GM12878 (cell line): Measurements from ENCODE around the gene AVP. TPM values are rescaled to one million over a fixed set of nuclear protein-coding genes. Genes with fewer than 3 reads are reported as not detected.

Experiments
- ATAC-seq: fragments of 200-7000 bp; cut with Tn5 transposase; 3 replicates; pipeline ENCODE4 v1.9.1; 2020; ENCODE audit warnings: mild to moderate bottlenecking, moderate library complexity
- BruUV-seq: library from RNA; stranded (reverse); fragments of 400-500 nt; replicated peaks from 2 replicates; lab custom pipeline; 2021; lab: Mats Ljungman, UMichigan
- CTCF ChIA-PET: fragments of 300-600 bp; sonication (Branson Sonifier 250); formaldehyde crosslinking; extraction: SDS; loops from one replicate; lab custom pipeline; 2021; ENCODE audit warnings: inconsistent platforms; lab: Yijun Ruan, JAX
- POLR2A ChIA-PET: fragments of 350-600 bp; formaldehyde crosslinking; extraction: SDS; loops from one replicate; lab custom pipeline; 2021; ENCODE audit warnings: inconsistent platforms; lab: Charles Lee
- RAD21 ChIA-PET: fragments of 300-600 bp; sonication (Branson Sonifier 250); formaldehyde crosslinking; loops from one replicate; lab custom pipeline; 2023; ENCODE audit warnings: antibody characterized with exemption; ENCODE audit not compliant: unreplicated experiment; lab: Charles Lee
- SMC1A ChIA-PET: fragments of 300-600 bp; sonication (Branson Sonifier 250); formaldehyde crosslinking; loops from one replicate; lab custom pipeline; 2023; ENCODE audit not compliant: unreplicated experiment, uncharacterized antibody; lab: Charles Lee
- DNase-seq: peaks from one replicate; pipeline ENCODE4 v3.0.0-alpha.2; 2011; ENCODE audit warnings: low read depth, low spot score
- FAIRE-seq: peaks from 3 replicates; lab custom pipeline; 2011; peaks lifted over from hg19 to GRCh38; lab: Jason Lieb, UNC
- H2AFZ ChIP-seq: 2 replicates; pipeline ENCODE4 v1.6.0; 2011; ENCODE audit warnings: low read depth, low read length, control low read depth; ENCODE audit not compliant: control insufficient read depth
- H3K27ac ChIP-seq: 2 replicates; pipeline ENCODE4 v1.5.1; 2011; ENCODE audit warnings: control low read depth; ENCODE audit not compliant: control insufficient read depth, insufficient read depth
- H3K27me3 ChIP-seq, 2 experiments: replicated peaks in 1 of 2; 2 replicates each; pipeline versions ENCODE4 v1.6.0 to v1.6.1; 2011; ENCODE audit warnings: low read length in 1 of 2; ENCODE audit not compliant: control insufficient read depth in 2 of 2, insufficient read depth in 2 of 2
- H3K36me3 ChIP-seq, 2 experiments: 2 replicates each; pipeline ENCODE4 v1.5.1; 2011; ENCODE audit warnings: low read length in 1 of 2; ENCODE audit not compliant: control insufficient read depth in 2 of 2, insufficient read depth in 2 of 2
- H3K4me1 ChIP-seq: 2 replicates; pipeline ENCODE4 v1.6.1; 2011; ENCODE audit warnings: mild to moderate bottlenecking, low read length, moderate library complexity, mixed read lengths; ENCODE audit not compliant: control insufficient read depth, insufficient read depth
- H3K4me2 ChIP-seq: 2 replicates; pipeline ENCODE4 v1.6.0; 2011; ENCODE audit warnings: control low read depth; ENCODE audit not compliant: control insufficient read depth, insufficient read depth
- H3K4me3 ChIP-seq: fragments of 200-600 bp; sonication (generic); 2 replicates; pipeline ENCODE4 v1.5.1; 2016
- H3K79me2 ChIP-seq: 2 replicates; pipeline ENCODE4 v1.6.0; 2011; ENCODE audit warnings: low read length; ENCODE audit not compliant: control insufficient read depth, insufficient read depth
- H3K9ac ChIP-seq: 2 replicates; pipeline ENCODE4 v1.8.0; 2011; ENCODE audit warnings: low read length, control low read depth, mixed read lengths; ENCODE audit not compliant: control insufficient read depth, insufficient read depth
- H3K9me3 ChIP-seq: replicated peaks from 3 replicates; pipeline ENCODE4 v1.5.1; 2011; ENCODE audit warnings: mild to moderate bottlenecking, low read length; ENCODE audit not compliant: control insufficient read depth, insufficient read depth
- H4K20me1 ChIP-seq: 2 replicates; pipeline ENCODE4 v1.6.0; 2011; ENCODE audit not compliant: control insufficient read depth, insufficient read depth
- ASH2L ChIP-seq: fragments of 300-600, 200-600 bp; sonication (generic); IDR thresholded peaks from 2 replicates; pipeline ENCODE4 v1.6.1; 2017; ENCODE audit warnings: low read depth, mild to moderate bottlenecking, borderline replicate concordance
- CUX1 ChIP-seq: IDR thresholded peaks from 2 replicates; pipeline ENCODE4 v1.6.1; 2012; ENCODE audit warnings: improper control_type of control experiment, low read depth, low read length; ENCODE audit not compliant: insufficient replicate concordance
- ETV6 ChIP-seq, 2 experiments: fragments of 450-650 bp in 1 of 2; IDR thresholded peaks in 1 of 2; conservative IDR thresholded peaks in 1 of 2; 2 replicates each; pipeline ENCODE4 v1.6.1; 2014; ENCODE audit warnings: antibody characterized with exemption in 1 of 2, borderline replicate concordance in 1 of 2, low read depth in 1 of 2, mild to moderate bottlenecking in 1 of 2, moderate library complexity in 1 of 2
- NR2C1 ChIP-seq: fragments of 450-650 bp; IDR thresholded peaks from 2 replicates; pipeline ENCODE4 v1.6.1; 2017; ENCODE audit warnings: antibody characterized with exemption, mild to moderate bottlenecking, moderate library complexity
- POLR2A ChIP-seq: IDR thresholded peaks from 2 replicates; pipeline ENCODE4 v1.6.1; 2011; ENCODE audit warnings: low read depth, mild to moderate bottlenecking, low read length
- SIN3A ChIP-seq: IDR thresholded peaks from 2 replicates; pipeline ENCODE4 v1.6.1; 2012; ENCODE audit warnings: low read depth, low read length, improper control_type of control experiment
- SIX5 ChIP-seq: IDR thresholded peaks from 2 replicates; pipeline ENCODE4 v1.6.1; 2011; ENCODE audit warnings: mild to moderate bottlenecking, low read depth, low read length, moderate library complexity; ENCODE audit not compliant: severe bottlenecking
- ZNF622 ChIP-seq: fragments of 450-650 bp; IDR thresholded peaks from 2 replicates; pipeline ENCODE4 v1.6.1; 2017; ENCODE audit warnings: mild to moderate bottlenecking, inconsistent platforms
- WGBS: methylation state at CpG from one replicate; pipeline ENCODE4 v1.1.6; 2016; ENCODE audit warnings: low lambda C conversion rate; ENCODE audit not compliant: insufficient replicate concordance, insufficient coverage; ENCODE audit errors: missing lambda C conversion rate; 5-methylcytosine and 5-hydroxymethylcytosine counted together
- in situ Hi-C: fragments of 300-500 bp; cut with MboI; formaldehyde crosslinking; loops from 9 replicates; pipeline ENCODE4 v1.14.3; 2018; ENCODE audit warnings: mixed read lengths
- intact Hi-C: fragments of 100-400 bp; cut with micrococcal nuclease; formaldehyde crosslinking; loops from one replicate; pipeline ENCODE4 v1.14.2; 2022; ENCODE audit not compliant: unreplicated experiment
- polyA plus RNA-seq, 11 experiments: library from polyadenylated mRNA; depleted of rRNA in 4 of 11; unstranded in 6 of 11; stranded (reverse) in 5 of 11; fragments of >200 nt; fragmentation: Nextera tagmentation in 4 of 11; fragmentation: Illumina TruSeq in 1 of 11; extraction: Ambion mirVana in 4 of 11; extraction: Trizol in 1 of 11; gene quantifications; 1 replicate in 1 of 11; 2 replicates in 10 of 11; pipeline versions ENCODE4 v1.2.1 to v1.2.3, GENCODE V29; 2011 to 2016; ENCODE audit warnings: inconsistent platforms in 2 of 11, missing spikeins in 2 of 11, low read depth in 1 of 11
- total RNA-seq, 4 experiments: library from RNA; depleted of rRNA in 3 of 4; stranded (reverse); fragments of >200 nt in 3 of 4; fragmentation: Illumina TruSeq in 1 of 4; extraction: Trizol in 1 of 4; gene quantifications; 2 replicates each; pipeline versions ENCODE4 v1.2.1 to v1.2.3, GENCODE V29; 2013 to 2021
- TF ChIP-seq, protein P1 (sequence below): IDR thresholded peaks from 2 replicates; pipeline ENCODE4 v1.6.1; 2012; ENCODE audit warnings: low read depth, low read length, improper control_type of control experiment
- TF ChIP-seq, protein P2 (sequence below): fragments of 450-650 bp; formaldehyde crosslinking; IDR thresholded peaks from 2 replicates; pipeline ENCODE4 v1.5.0; 2022; ENCODE audit warnings: mild to moderate bottlenecking, missing genetic modification characterization

AVP gene
- total and polyA plus RNA-seq, 10 of the 15 experiments (the other 5 are each of a cell fraction or from before 2014, with no cell fraction given), result not detected

DNA sequence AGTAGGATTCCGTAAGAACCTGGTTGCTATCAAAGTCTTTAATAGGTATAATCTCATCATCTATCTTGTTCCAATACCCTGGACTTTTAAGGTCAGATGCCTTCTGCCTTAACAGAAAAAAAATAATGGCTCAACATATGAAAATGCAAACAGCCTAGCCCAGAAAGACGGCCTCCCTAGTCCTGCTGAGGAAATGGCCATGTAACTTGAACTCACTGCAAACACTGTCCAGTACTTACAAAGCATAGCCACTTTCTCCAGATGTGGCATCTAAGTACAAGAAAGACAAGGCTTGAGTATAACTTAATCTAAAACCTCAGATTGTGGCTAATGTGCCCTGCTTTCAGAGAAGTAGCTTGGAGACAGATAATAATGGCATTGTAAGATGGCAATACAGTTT lies 48.6 kb upstream of the AVP start:
- FAIRE-seq, result no peak
- no peak for TF ChIP-seq SIN3A
- TF ChIP-seq, protein P1, sequence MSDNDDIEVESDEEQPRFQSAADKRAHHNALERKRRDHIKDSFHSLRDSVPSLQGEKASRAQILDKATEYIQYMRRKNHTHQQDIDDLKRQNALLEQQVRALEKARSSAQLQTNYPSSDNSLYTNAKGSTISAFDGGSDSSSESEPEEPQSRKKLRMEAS, result no peak
- TF ChIP-seq, protein P2, sequence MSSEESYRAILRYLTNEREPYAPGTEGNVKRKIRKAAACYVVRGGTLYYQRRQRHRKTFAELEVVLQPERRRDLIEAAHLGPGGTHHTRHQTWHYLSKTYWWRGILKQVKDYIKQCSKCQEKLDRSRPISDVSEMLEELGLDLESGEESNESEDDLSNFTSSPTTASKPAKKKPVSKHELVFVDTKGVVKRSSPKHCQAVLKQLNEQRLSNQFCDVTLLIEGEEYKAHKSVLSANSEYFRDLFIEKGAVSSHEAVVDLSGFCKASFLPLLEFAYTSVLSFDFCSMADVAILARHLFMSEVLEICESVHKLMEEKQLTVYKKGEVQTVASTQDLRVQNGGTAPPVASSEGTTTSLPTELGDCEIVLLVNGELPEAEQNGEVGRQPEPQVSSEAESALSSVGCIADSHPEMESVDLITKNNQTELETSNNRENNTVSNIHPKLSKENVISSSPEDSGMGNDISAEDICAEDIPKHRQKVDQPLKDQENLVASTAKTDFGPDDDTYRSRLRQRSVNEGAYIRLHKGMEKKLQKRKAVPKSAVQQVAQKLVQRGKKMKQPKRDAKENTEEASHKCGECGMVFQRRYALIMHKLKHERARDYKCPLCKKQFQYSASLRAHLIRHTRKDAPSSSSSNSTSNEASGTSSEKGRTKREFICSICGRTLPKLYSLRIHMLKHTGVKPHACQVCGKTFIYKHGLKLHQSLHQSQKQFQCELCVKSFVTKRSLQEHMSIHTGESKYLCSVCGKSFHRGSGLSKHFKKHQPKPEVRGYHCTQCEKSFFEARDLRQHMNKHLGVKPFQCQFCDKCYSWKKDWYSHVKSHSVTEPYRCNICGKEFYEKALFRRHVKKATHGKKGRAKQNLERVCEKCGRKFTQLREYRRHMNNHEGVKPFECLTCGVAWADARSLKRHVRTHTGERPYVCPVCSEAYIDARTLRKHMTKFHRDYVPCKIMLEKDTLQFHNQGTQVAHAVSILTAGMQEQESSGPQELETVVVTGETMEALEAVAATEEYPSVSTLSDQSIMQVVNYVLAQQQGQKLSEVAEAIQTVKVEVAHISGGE (CRISPR knock-in tag), result no peak
- TF ChIP-seq SIX5, result no peak
- no peak for TF ChIP-seq CUX1
- TF ChIP-seq POLR2A, result no peak
- no peak for TF ChIP-seq NR2C1
- TF ChIP-seq ZNF622, result no peak
- TF ChIP-seq ASH2L, result no peak
- no peak for TF ChIP-seq ETV6 (conservative IDR thresholded peaks at IDR 0.05 in 1 of 2, IDR thresholded peaks at IDR 0.05 in 1 of 2; ENCODE audit: borderline replicate concordance in 1 of 2, low read depth in 1 of 2)
- H3K27ac ChIP-seq, result no peak overlapping the region

More for the DNA sequence above, 48.6 kb upstream of the AVP start:
- no peak overlapping the region for H3K4me3 ChIP-seq
- no peaks in the 10 kb centered on the region for H3K4me1 ChIP-seq
- no peaks in the 10 kb centered on the region for H4K20me1 ChIP-seq
- H3K27me3 ChIP-seq, result no peaks in the 10 kb centered on the region
- H3K9ac ChIP-seq, result no peak overlapping the region
- ChIA-PET SMC1A (no interaction called here), POLR2A (interaction anchor here (0.5 kb wide), 1 partner anchor 454 kb away, joined by 3 read pairs; no protein-coding TSS in a partner anchor), RAD21 (no interaction called here), CTCF (no interaction called here)
- DNase-seq, result no peak
- in situ Hi-C loops, result no loop called here
- H3K36me3 ChIP-seq, result no peaks in the 10 kb centered on the region
- H3K9me3 ChIP-seq, result no peaks in the 10 kb centered on the region
- H3K4me2 ChIP-seq, result no peak overlapping the region
- intact Hi-C loops, result no loop called here
- BruUV-seq, result no TSS peak
- 100% methylated on average over 2 of the region's 2 CpGs for WGBS
- ATAC-seq, result no peak
- no peak overlapping the region for H2AFZ ChIP-seq
- H3K79me2 ChIP-seq, result no peaks in the 10 kb centered on the region; the same call in 1 of the 2 replicates
